Fibroblast of peridontal ligament (primary cell): ENCODE results near the gene TLX1.
A peak's percentile ranks its signal among the peaks of the same experiment; 100 is the strongest.

Experiments
- DNase-seq: peaks from one replicate; pipeline ENCODE4 v3.0.0-alpha.2; 2010; ENCODE audit errors: extremely low read depth

Gene TLX1

DNA sequence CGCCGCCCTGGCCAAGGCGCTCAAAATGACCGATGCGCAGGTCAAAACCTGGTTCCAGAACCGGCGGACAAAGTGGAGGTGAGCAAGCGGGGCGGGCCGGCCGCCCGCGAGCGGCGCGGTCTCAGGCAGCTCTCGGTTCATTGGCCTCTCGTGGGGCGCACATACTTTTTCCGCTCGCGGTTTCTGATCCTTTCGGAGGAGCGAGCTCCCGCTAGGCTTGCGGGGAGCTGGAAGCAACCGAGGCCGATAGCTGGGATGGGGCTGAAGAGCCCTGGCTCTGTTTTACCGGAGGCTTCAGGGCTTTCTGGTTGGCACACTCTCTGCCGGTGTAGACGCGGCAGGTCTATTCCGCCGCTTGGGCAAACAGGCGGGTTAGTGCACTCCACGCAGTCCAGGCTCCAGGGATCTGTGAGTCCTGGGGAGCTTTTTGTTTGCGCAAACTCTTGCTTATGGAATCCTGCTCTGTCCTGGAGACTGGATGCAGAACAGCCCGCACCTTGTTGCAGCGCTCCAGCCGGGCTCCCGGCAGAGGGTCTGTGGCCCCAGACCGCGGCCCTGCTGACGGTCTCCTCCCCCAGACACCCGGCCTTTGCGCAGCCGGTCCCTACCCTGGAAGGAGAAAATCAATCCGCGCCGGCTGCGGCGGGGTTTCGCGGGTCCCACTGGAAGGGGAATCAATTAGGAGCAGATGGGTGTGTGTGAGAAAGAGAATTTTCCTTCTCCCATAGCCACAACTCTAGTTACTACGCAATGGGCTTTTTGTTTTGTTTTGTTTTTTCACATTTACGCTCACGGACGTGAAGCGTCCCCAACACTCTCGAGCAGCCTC is 3.4 kb downstream of the TLX1 start:
- no peak for DNase-seq

GRCh38 chr10:101135141-101136006 is 4.3 kb downstream of the TLX1 start:
- no peak for DNase-seq

DNA sequence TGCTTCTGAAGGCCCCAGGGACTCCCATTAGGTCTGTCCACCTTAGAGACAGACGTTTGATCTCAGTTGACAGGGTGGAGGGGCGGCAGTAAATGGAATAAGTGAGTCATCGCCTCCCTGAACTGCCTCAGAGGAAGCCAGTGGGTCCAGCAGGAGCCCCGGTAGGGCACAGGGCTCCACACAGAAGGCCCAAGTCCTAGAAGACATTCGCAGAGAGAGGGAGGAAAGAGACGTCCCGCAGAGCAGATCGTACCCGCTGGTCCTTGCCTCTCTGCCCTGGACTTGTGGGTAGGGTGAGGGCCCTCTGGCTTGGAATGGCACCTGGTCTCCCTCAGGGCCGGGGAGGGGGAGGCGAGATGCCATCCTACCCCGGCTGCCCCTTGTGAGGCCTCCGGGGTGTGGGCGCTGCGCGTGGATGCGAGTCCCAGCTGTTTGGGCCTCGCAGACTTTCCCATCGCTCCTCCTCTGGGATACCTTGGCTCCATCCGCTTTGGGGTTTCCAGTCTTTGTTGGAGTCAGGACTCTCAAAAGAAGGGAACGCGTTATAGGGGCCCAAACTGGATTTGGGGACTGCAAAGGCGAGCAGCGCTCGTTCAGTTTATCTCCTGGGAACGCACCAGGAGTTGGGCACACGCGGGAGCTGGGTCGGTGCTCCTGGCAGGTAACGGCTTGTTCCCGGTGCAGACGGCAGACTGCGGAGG is 5.1 kb downstream of the TLX1 start:
- no peak for DNase-seq

GRCh38 chr10:101136708-101137121 is 5.6 kb downstream of the TLX1 start:
- DNase-seq = no peak

- DNase-seq = no peak
Measured at GRCh38 chr10:101137271-101137670, 6.2 kb downstream of the TLX1 start.

DNA sequence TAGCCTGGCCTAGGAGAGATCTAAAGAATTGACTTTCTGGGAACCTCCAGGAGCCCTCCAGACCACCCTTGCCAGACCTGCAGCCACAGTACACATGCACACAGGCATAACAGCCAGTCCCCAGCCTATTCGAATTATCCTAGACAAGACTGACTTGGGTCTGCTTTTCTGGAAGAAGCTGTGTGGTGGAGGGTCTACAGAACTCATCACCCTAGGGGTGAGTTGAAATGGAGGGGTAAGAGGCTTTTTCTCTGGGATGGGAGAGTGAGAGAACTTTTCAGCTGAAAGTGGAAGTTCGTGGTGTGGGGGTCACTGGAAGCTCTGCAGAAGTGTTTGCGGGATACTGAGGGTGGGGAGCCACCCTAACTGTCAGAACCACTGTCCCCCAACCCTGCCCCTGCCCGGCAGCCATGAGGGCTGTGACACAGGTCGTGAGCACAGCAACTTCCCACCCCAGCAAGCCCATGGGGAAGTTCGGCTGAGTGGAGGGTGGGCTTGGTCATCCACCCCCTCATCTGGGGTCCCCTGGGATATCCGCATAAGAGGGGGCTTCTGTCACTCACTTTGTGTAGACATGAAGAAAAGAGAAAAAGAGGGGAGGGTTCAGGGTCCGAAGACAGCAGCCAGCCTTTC is 7.8 kb downstream of the TLX1 start:
- DNase-seq = no peak

- no peak for DNase-seq
Measured at GRCh38 chr10:101139421-101139911, 8.4 kb downstream of the TLX1 start.

DNA sequence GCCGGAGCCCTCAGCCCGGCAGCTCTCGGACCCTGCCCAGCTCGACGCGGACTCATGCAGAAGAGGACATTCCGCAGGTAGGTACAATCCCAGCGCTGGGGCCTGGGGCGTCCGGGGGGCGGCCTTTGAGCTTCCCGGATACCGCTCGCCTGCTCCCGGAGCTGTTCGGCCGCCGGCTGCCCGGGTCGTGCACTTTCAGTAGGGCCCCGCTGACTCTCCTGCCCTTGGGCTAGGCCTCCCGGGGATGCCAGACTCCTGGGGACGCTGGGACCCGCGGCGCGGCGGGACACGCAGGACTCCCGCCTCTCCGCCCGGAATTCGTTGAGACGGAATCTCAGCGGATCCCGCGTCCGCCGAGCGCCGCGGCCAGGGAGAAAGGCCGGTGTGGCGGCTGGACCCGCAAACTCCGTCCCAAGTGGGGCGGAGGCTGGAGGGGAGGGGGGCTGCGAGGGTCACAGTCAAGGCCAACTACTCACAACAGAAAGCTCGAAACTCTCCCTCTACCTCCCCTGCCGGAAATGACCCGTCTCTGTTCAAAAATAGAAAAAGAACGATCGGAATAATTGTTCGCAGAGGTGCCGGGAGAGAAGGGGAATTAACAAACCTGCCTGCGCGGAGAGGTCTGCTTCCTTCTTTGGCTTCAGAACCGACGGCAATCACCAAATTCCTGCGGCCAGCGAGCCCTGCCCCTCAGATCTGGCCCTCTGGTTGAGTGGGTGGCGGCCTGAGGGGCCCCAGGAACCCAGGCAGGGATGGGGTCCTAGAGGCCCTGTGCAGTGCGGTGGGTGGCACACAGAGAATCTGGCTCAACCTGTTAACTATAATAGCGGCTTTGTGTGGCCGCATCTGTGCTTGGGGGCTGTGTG is 9.2 kb downstream of the TLX1 start:
- no peak for DNase-seq

- DNase-seq = no peak
Measured at GRCh38 chr10:101140950-101141615, 10.0 kb downstream of the TLX1 start.

- peak; percentile 79 for DNase-seq
Measured at GRCh38 chr10:101141616-101142532, 10.8 kb downstream of the TLX1 start.

GRCh38 chr10:101142533-101143344 is 11.6 kb downstream of the TLX1 start:
- no peak for DNase-seq

- DNase-seq = no peak
Measured at GRCh38 chr10:101143345-101143630, 12.2 kb downstream of the TLX1 start.

DNA sequence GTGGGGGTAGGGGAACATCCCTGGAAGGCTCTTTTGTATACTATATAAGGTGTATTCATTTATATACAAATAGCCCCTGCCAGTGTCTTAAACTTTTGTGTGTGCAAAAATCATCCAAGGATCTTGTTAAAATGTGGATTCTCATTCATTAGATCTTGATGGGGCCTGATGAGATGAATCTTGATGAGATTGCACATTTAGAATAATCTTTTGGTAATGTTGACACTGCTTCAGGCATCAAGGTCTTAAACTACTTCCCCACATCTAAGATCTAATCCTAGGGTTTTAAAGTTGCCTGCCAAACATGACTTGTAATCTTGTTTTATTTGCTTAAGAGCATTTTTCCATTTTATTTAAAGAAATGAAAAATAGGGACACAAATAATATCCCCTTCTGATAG is 13.0 kb downstream of the TLX1 start:
- no peak for DNase-seq

DNA sequence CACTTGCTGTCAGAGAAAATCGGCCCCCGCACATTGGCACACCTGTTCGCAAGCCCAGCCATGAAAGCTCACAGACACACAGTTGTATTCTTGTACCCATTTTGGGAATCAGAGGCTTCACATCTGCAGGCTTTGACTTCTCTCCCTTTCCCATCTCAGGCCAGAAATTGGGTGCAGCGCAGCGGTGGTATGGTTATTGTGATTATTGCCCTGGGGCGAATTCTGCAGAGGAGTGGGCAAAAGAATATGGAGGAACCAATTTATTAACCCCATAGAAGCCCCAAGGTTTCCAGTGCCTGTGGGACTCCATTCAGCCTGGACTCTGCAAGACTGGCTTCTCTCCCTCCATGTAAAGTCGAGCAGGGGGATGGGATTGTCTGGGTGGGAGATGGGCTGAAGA is 14.0 kb downstream of the TLX1 start:
- no peak for DNase-seq

DNA sequence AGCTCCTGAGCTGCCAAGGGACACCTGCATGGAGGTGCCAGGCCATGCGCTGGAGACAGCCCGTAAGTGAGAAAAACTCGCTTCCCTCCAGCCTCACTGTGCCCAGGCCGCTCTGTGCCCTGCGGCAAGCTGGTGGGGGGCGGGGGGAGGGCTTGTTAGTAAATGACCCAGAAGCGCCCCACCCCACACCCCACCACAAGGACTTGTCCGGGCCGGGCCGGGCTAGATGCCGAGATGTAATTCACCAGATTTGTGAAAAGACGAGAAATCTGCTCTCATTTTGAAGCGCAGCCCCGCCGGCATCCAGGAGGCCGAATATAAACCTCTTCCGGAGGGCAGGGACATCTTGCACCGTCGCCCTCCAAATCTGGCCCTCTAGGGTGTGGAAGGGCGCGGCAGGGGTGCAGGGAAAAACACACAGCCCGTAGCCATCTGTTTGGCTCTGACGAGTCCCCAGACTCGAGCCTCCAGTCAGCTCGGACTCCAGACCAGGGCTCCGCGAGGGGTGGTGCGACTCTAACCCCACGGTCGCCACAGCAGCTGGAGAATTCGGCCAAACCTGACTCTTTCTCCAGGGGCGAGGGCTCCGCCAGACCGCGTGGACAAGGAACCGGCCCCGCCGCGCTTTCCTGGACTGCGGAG is 14.8 kb downstream of the TLX1 start:
- no peak for DNase-seq

- DNase-seq = no peak
Measured at GRCh38 chr10:101146392-101147251, 15.5 kb downstream of the TLX1 start.

DNA sequence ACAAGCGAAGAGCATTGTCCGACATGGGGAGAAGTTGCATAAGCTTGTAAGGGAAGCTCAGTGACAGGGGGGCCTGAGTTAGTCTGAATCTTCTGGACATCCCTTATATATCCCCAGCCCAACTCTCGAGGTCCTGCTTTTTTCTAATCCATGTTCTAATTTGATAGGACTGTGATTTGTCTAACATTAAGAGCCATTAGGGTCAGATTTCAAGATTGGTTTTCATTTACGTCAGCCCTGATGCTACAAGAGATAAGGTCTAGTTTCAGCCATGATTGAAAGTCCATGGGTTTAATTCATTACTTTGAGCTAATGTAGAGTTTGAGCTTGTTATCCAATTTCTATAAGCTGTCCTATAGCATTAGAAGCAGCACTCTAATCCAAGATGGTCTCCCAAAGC is 20.3 kb downstream of the TLX1 start:
- no peak for DNase-seq
